ENCODE measurements around the gene ENAM.

Gene ENAM

DNA sequence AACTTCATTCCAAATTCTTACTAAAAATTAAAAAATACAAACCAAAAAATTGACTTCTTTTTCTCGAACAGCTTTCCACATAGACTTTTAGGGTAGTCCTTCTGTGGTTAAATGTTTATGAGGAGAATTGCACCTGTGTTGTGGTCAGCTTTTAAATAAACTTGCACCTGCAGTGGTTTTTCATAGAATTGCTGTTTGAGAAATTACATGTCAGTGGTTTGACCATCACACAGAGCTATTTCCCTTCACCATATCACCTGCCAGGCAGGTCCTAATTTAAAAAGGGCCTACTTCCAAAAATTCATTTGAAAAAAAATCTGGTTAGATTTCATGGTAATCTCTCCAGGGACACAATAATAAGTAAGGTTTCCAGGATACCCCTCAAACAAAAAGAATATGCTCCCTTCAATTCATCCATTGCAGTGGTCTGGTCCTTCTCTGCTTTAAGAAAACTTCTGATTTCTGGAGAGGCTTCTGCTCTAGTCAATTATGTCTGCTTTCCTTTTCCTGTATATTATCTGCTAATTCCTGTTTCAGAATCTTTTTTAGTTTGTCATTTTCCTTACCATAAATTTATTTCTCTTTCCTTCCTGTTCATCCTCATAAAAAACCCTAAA, 49.9 kb downstream of the ENAM start:
- TF ChIP-seq ZBTB7A (IDR thresholded peaks at IDR 0.05; ENCODE audit: low read depth) = no peak
- TF ChIP-seq, protein P1, sequence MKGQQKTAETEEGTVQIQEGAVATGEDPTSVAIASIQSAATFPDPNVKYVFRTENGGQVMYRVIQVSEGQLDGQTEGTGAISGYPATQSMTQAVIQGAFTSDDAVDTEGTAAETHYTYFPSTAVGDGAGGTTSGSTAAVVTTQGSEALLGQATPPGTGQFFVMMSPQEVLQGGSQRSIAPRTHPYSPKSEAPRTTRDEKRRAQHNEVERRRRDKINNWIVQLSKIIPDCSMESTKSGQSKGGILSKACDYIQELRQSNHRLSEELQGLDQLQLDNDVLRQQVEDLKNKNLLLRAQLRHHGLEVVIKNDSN (IDR thresholded peaks at IDR 0.05) = no peak
- no peak for TF ChIP-seq CEBPB (IDR thresholded peaks at IDR 0.05)
- no peak for TF ChIP-seq YY1 (IDR thresholded peaks at IDR 0.05; ENCODE audit: low read depth)
- TF ChIP-seq TCF12 (IDR thresholded peaks at IDR 0.05; ENCODE audit: low read depth) = no peak
- TF ChIP-seq, protein P2, sequence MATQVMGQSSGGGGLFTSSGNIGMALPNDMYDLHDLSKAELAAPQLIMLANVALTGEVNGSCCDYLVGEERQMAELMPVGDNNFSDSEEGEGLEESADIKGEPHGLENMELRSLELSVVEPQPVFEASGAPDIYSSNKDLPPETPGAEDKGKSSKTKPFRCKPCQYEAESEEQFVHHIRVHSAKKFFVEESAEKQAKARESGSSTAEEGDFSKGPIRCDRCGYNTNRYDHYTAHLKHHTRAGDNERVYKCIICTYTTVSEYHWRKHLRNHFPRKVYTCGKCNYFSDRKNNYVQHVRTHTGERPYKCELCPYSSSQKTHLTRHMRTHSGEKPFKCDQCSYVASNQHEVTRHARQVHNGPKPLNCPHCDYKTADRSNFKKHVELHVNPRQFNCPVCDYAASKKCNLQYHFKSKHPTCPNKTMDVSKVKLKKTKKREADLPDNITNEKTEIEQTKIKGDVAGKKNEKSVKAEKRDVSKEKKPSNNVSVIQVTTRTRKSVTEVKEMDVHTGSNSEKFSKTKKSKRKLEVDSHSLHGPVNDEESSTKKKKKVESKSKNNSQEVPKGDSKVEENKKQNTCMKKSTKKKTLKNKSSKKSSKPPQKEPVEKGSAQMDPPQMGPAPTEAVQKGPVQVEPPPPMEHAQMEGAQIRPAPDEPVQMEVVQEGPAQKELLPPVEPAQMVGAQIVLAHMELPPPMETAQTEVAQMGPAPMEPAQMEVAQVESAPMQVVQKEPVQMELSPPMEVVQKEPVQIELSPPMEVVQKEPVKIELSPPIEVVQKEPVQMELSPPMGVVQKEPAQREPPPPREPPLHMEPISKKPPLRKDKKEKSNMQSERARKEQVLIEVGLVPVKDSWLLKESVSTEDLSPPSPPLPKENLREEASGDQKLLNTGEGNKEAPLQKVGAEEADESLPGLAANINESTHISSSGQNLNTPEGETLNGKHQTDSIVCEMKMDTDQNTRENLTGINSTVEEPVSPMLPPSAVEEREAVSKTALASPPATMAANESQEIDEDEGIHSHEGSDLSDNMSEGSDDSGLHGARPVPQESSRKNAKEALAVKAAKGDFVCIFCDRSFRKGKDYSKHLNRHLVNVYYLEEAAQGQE (IDR thresholded peaks at IDR 0.05; ENCODE audit: low read depth) = no peak
- no peak for TF ChIP-seq FOXM1 (IDR thresholded peaks at IDR 0.05; ENCODE audit: borderline replicate concordance, low read depth)
- no peak for TF ChIP-seq CREB1 (IDR thresholded peaks at IDR 0.05; ENCODE audit: low read depth)
- no peak for TF ChIP-seq NFIC (IDR thresholded peaks at IDR 0.05)
- TF ChIP-seq MAX (IDR thresholded peaks at IDR 0.05) = no peak

DNA sequence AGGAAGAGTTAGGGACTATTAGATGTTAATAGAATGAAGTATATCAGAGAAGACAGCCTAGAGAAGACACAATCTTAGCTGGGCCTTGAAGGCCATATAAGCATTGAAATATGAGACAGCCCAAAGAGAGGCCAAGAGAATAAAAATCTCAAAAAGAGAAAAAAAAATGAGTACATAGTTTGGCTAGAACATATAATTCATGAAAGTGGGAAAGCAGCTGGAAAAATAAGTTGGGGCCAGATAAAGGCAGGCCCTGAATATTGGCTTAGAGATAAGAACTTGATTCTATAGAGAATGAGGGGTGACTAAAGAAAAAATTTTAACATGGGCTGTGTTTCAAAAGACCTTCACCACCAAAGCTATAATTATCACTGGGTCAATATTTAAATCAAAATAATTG, 52.4 kb downstream of the ENAM start:
- TF ChIP-seq CEBPB (IDR thresholded peaks at IDR 0.05) (no peak), ZBTB7A (IDR thresholded peaks at IDR 0.05; ENCODE audit: low read depth) (no peak), TCF12 (IDR thresholded peaks at IDR 0.05; ENCODE audit: low read depth) (no peak), FOXM1 (IDR thresholded peaks at IDR 0.05; ENCODE audit: borderline replicate concordance, low read depth) (no peak), RAD21 (IDR thresholded peaks at IDR 0.05; ENCODE audit: low read depth) (no peak), EGR1 (IDR thresholded peaks at IDR 0.05) (no peak), YY1 (IDR thresholded peaks at IDR 0.05; ENCODE audit: low read depth) (no peak), CREB1 (IDR thresholded peaks at IDR 0.05; ENCODE audit: low read depth) (no peak), MAX (IDR thresholded peaks at IDR 0.05) (no peak), TEAD4 (IDR thresholded peaks at IDR 0.05) (no peak)
- TF ChIP-seq, protein P2 (IDR thresholded peaks at IDR 0.05; ENCODE audit: low read depth) = no peak
- TF ChIP-seq, protein P1 (IDR thresholded peaks at IDR 0.05) = no peak

- no peak for TF ChIP-seq ZBTB7A (IDR thresholded peaks at IDR 0.05; ENCODE audit: low read depth)
- no peak for TF ChIP-seq TAF1 (IDR thresholded peaks at IDR 0.05; ENCODE audit: low read depth)
- no peak for TF ChIP-seq CEBPB (IDR thresholded peaks at IDR 0.05)
Measured at GRCh38 chr4:70681704-70682103, 53.2 kb downstream of the ENAM start.

DNA sequence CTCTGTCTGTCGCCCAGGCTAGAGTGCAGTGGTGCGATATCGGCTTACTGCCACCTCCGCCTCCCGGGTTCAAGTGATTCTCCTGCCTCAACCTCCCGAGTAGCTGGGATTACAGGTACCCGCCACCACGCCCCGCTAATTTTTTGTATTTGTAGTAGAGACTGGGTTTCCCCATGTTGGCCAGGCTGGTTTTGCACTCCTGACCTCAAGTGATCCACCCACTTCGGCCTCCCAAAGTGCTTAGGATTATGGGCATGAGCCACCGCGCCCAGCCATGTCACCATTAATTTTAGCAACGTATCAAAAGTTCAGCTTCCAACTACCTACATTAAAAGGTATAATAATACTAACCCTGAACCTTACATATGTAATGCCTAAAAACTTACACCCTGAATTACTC, 58.8 kb downstream of the ENAM start:
- TF ChIP-seq RAD21 (IDR thresholded peaks at IDR 0.05; ENCODE audit: low read depth) = no peak
- TF ChIP-seq MAX (IDR thresholded peaks at IDR 0.05) = no peak
- TF ChIP-seq CREB1 (IDR thresholded peaks at IDR 0.05; ENCODE audit: low read depth) = no peak

- TF ChIP-seq, protein P2 (IDR thresholded peaks at IDR 0.05; ENCODE audit: low read depth) = no peak
- 0 out of 2 replicates have a peak, but pooled peaks have one; percentile 40 for TF ChIP-seq YY1 (IDR thresholded peaks at IDR 0.05; ENCODE audit: low read depth)
- no peak for TF ChIP-seq ZBTB7A (IDR thresholded peaks at IDR 0.05; ENCODE audit: low read depth)
- TF ChIP-seq, protein P1 (IDR thresholded peaks at IDR 0.05) = peak; percentile 85
- TF ChIP-seq MAX (IDR thresholded peaks at IDR 0.05) = peak; percentile 87
- no peak; the same call in 1 of the 2 replicates for TF ChIP-seq EGR1 (IDR thresholded peaks at IDR 0.05)
- TF ChIP-seq CEBPB (IDR thresholded peaks at IDR 0.05) = 0 out of 2 replicates have a peak, but pooled peaks have one; percentile 19
- peak; percentile 43 for TF ChIP-seq CREB1 (IDR thresholded peaks at IDR 0.05; ENCODE audit: low read depth)
- TF ChIP-seq RAD21 (IDR thresholded peaks at IDR 0.05; ENCODE audit: low read depth) = peak; percentile 48
- TF ChIP-seq TEAD4 (IDR thresholded peaks at IDR 0.05) = peak; percentile 57
- TF ChIP-seq TCF12 (IDR thresholded peaks at IDR 0.05; ENCODE audit: low read depth) = peak; percentile 72
- TF ChIP-seq TAF1 (IDR thresholded peaks at IDR 0.05; ENCODE audit: low read depth) = peak; percentile 68
- TF ChIP-seq FOXM1 (IDR thresholded peaks at IDR 0.05; ENCODE audit: borderline replicate concordance, low read depth) = no peak
- no peak for TF ChIP-seq EP300 (IDR thresholded peaks at IDR 0.05; ENCODE audit: borderline replicate concordance)
- TF ChIP-seq NFIC (IDR thresholded peaks at IDR 0.05) = no peak
Measured at GRCh38 chr4:70687821-70688794, 59.6 kb downstream of the ENAM start, which contains the start of gene UTP3. UTP3 (plus strand) TSS chr4:70688532; CDS start chr4:70688678, 146 bp downstream.
